HepG2 (cell line): ENCODE data around the gene TMEM232. TPM values are rescaled to one million over a fixed set of nuclear protein-coding genes. Genes with fewer than 3 reads are reported as not detected.

Experiments
- ATAC-seq: fragments of 200-7000 bp; cut with Tn5 transposase; 3 replicates; pipeline ENCODE4 v1.9.1; 2020; ENCODE audit warnings: mild to moderate bottlenecking, moderate library complexity
- BruUV-seq: library from RNA; stranded (reverse); fragments of 400-500 nt; replicated peaks from 2 replicates; lab custom pipeline; 2021; lab: Mats Ljungman, UMichigan
- CTCF ChIA-PET: fragments of 300-600 bp; formaldehyde crosslinking; extraction: SDS; loops from one replicate; lab custom pipeline; 2021; ENCODE audit warnings: low total read pairs, inconsistent platforms, low intra/inter-chr PET ratio; lab: Yijun Ruan, JAX
- POLR2A ChIA-PET: fragments of 350-600 bp; sonication (Branson Sonifier 250); formaldehyde crosslinking; loops from one replicate; lab custom pipeline; 2020; ENCODE audit warnings: antibody characterized with exemption, inconsistent platforms; lab: Yijun Ruan, JAX
- DNase-seq: peaks from one replicate; pipeline ENCODE4 v3.0.0-alpha.2; 2015; ENCODE audit warnings: low spot score
- FAIRE-seq: peaks from 3 replicates; lab custom pipeline; 2011; peaks lifted over from hg19 to GRCh38; lab: Jason Lieb, UNC
- H2AFZ ChIP-seq: one replicate; pipeline ENCODE4 v1.6.1; 2011; ENCODE audit warnings: low read length, inconsistent platforms
- H3K27ac ChIP-seq: fragments of 300-600 bp; 3 replicates; pipeline ENCODE4 v1.8.0; 2011; ENCODE audit warnings: mixed run types, mild to moderate bottlenecking, mixed read lengths, low read length, inconsistent platforms; ENCODE audit not compliant: insufficient read depth; ENCODE audit errors: extremely low read length
- H3K27me3 ChIP-seq, 2 experiments: fragments of 200-600 bp in 1 of 2; 2 replicates in 1 of 2; 3 replicates in 1 of 2; pipeline versions ENCODE4 v1.6.0 to v1.8.0; 2011; ENCODE audit warnings: low read length in 2 of 2, mild to moderate bottlenecking in 2 of 2, moderate library complexity in 2 of 2, inconsistent platforms in 1 of 2; ENCODE audit not compliant: insufficient read depth in 2 of 2, control insufficient read depth in 1 of 2
- H3K36me3 ChIP-seq, 2 experiments: fragments of 200-600 bp in 1 of 2; replicated peaks in 1 of 2; 2 replicates in 1 of 2; 3 replicates in 1 of 2; pipeline versions ENCODE4 v1.5.1 to v1.8.0; 2011; ENCODE audit warnings: low read length in 2 of 2, inconsistent platforms in 1 of 2; ENCODE audit not compliant: insufficient read depth in 2 of 2, control insufficient read depth in 1 of 2
- H3K4me1 ChIP-seq: 2 replicates; pipeline ENCODE4 v1.5.1; 2012; ENCODE audit warnings: low read length, inconsistent platforms; ENCODE audit not compliant: insufficient read depth
- H3K4me2 ChIP-seq: 2 replicates; pipeline ENCODE4 v1.6.0; 2011; ENCODE audit warnings: low read depth, low read length, inconsistent platforms
- H3K4me3 ChIP-seq, 3 experiments: fragments of 200-600 bp in 1 of 3; sonication (generic), shearing (Covaris generic) in 1 of 3; replicated peaks in 1 of 3; 2 replicates each; pipeline ENCODE4 v1.5.1; 2011 to 2016; ENCODE audit warnings: low read length in 3 of 3, inconsistent platforms in 2 of 3, low read depth in 2 of 3, mild to moderate bottlenecking in 2 of 3, control low read depth in 1 of 3, mixed read lengths in 1 of 3; ENCODE audit not compliant: insufficient read depth in 1 of 3
- H3K79me2 ChIP-seq: one replicate; pipeline ENCODE4 v1.6.1; 2011; ENCODE audit warnings: low read length, inconsistent platforms; ENCODE audit not compliant: insufficient read depth
- H3K9ac ChIP-seq: 2 replicates; pipeline ENCODE4 v1.6.0; 2011; ENCODE audit warnings: mild to moderate bottlenecking, low read depth, low read length, inconsistent platforms; ENCODE audit not compliant: insufficient read depth
- H3K9me3 ChIP-seq: 2 replicates; pipeline ENCODE4 v1.5.1; 2012; ENCODE audit warnings: mild to moderate bottlenecking, low read length
- H4K20me1 ChIP-seq: 2 replicates; pipeline ENCODE4 v1.6.0; 2011; ENCODE audit warnings: inconsistent platforms, mild to moderate bottlenecking, low read length, moderate library complexity; ENCODE audit not compliant: insufficient read depth
- AKAP8 ChIP-seq: sonication (generic); formaldehyde crosslinking; IDR thresholded peaks from 2 replicates; pipeline ENCODE4 v1.5.1; 2020; ENCODE audit warnings: mild to moderate bottlenecking, missing genetic modification reagents
- BCLAF1 ChIP-seq: fragments of 450-650 bp; IDR thresholded peaks from 2 replicates; pipeline ENCODE4 v1.6.1; 2017; ENCODE audit warnings: mild to moderate bottlenecking
- CHD4 ChIP-seq: fragments of 200-600 bp; sonication (generic); IDR thresholded peaks from 2 replicates; pipeline ENCODE4 v1.7.0; 2017; ENCODE audit warnings: mild to moderate bottlenecking, low read length, borderline replicate concordance
- DPF2 ChIP-seq: sonication (generic); formaldehyde crosslinking; IDR thresholded peaks from 2 replicates; pipeline ENCODE4 v1.4.0; 2020; ENCODE audit warnings: mild to moderate bottlenecking, low read depth, missing genetic modification reagents, borderline replicate concordance
- EEA1 ChIP-seq: sonication (generic); formaldehyde crosslinking; IDR thresholded peaks from 2 replicates; pipeline ENCODE4 v1.5.1; 2020; ENCODE audit warnings: mild to moderate bottlenecking, missing genetic modification reagents, borderline replicate concordance
- ESRRA ChIP-seq: sonication (generic); formaldehyde crosslinking; IDR thresholded peaks from 2 replicates; pipeline ENCODE4 v1.5.1; 2020; ENCODE audit warnings: mild to moderate bottlenecking, low read depth, missing genetic modification reagents
- HNF1B ChIP-seq: sonication (generic); formaldehyde crosslinking; IDR thresholded peaks from 2 replicates; pipeline ENCODE4 v1.5.1; 2020; ENCODE audit warnings: mild to moderate bottlenecking, moderate library complexity, missing genetic modification reagents
- HNRNPH1 ChIP-seq: fragments of 200-400 bp; formaldehyde crosslinking; optimal IDR thresholded peaks from 2 replicates; pipeline ENCODE3; 2017; ENCODE audit warnings: mild to moderate bottlenecking, low read depth, low read length
- KAT2B ChIP-seq: fragments of 150-350 bp; IDR thresholded peaks from 2 replicates; pipeline ENCODE4 v1.6.1; 2014; ENCODE audit warnings: low read depth, low read length, borderline replicate concordance
- KDM4B ChIP-seq: sonication (generic); formaldehyde crosslinking; IDR thresholded peaks from 2 replicates; pipeline ENCODE4 v1.4.0; 2020; ENCODE audit warnings: missing genetic modification reagents
- KMT2B ChIP-seq: IDR thresholded peaks from 2 replicates; pipeline ENCODE4 v1.6.1; 2016; ENCODE audit warnings: missing genetic modification reagents, missing compliant biosample characterization
- RORA ChIP-seq: sonication (generic); formaldehyde crosslinking; IDR thresholded peaks from 2 replicates; pipeline ENCODE4 v1.5.0; 2020; ENCODE audit warnings: mild to moderate bottlenecking, missing genetic modification reagents, moderate library complexity
- ZFP41 ChIP-seq: sonication (generic); formaldehyde crosslinking; IDR thresholded peaks from 2 replicates; pipeline ENCODE4 v1.4.0; 2020; ENCODE audit warnings: mild to moderate bottlenecking, missing genetic modification reagents, borderline replicate concordance
- ZNF282 ChIP-seq: fragments of 450-650 bp; IDR thresholded peaks from 2 replicates; pipeline ENCODE4 v1.6.1; 2018; ENCODE audit not compliant: partially characterized antibody
- ZSCAN20 ChIP-seq: sonication (generic); formaldehyde crosslinking; IDR thresholded peaks from 2 replicates; pipeline ENCODE4 v1.4.0; 2020; ENCODE audit warnings: missing genetic modification reagents, mild to moderate bottlenecking, borderline replicate concordance
- in situ Hi-C: cut with HindIII; loops from 2 replicates; pipeline ENCODE4 v1.10.0; 2017; ENCODE audit warnings: low pct_unique_long_range_greater_than_20kb; ENCODE audit not compliant: extremely low pct_ligation_motif_present
- intact Hi-C: fragments of 100-400 bp; cut with micrococcal nuclease; formaldehyde crosslinking; loops from one replicate; pipeline ENCODE4 v1.10.0; 2022; ENCODE audit not compliant: unreplicated experiment
- polyA plus RNA-seq, 8 experiments: library from polyadenylated mRNA; depleted of rRNA in 3 of 8; stranded (reverse) in 7 of 8; unstranded in 1 of 8; fragments of >200 nt; fragmentation: Illumina TruSeq in 4 of 8; extraction: Trizol in 4 of 8; gene quantifications; 2 replicates each; pipeline versions ENCODE4 v1.2.1 to v1.2.3, GENCODE V29; 2011 to 2016; ENCODE audit warnings: low read depth in 4 of 8, missing spikeins in 1 of 8, mixed read lengths in 1 of 8; ENCODE audit not compliant: insufficient read depth in 1 of 8
- total RNA-seq, 5 experiments: library from RNA; depleted of rRNA; stranded (reverse); fragments of >200 nt; fragmentation: Illumina TruSeq; extraction: Trizol; gene quantifications; 2 replicates each; pipeline ENCODE4 v1.2.3, GENCODE V29; 2016; ENCODE audit warnings: low read depth in 1 of 5

Gene TMEM232
- total and polyA plus RNA-seq, 2 of the 13 experiments (the other 11 are each of a cell fraction or from before 2014, with no cell fraction given): 0.29 to 0.71 TPM

- ChIA-PET CTCF (no interaction called here), POLR2A (no interaction called here)
- ATAC-seq: no peak
- Histone ChIP-seq H3K79me2 (no peaks in the 10 kb centered on the region), H3K27ac (no peak overlapping the region), H3K27me3 (no peaks in the 10 kb centered on the region), H3K4me2 (no peak overlapping the region), H4K20me1 (no peaks in the 10 kb centered on the region), H3K36me3 (no peaks in the 10 kb centered on the region), H3K9ac (no peak overlapping the region), H2AFZ (no peak overlapping the region), H3K4me1 (no peaks in the 10 kb centered on the region), H3K9me3 (no peaks in the 10 kb centered on the region), H3K4me3 (no peak overlapping the region)
- in situ Hi-C loops (no loop called here), intact Hi-C loops (no loop called here)
- no peak for DNase-seq
- FAIRE-seq: no peak
- no TSS peak for BruUV-seq
- TF ChIP-seq KAT2B: no peak
- TF ChIP-seq ZSCAN20 (CRISPR knock-in tag): no peak
- no peak for TF ChIP-seq CHD4
- TF ChIP-seq ESRRA: no peak
- no peak for TF ChIP-seq BCLAF1
- no peak for TF ChIP-seq HNF1B (CRISPR knock-in tag)
- no peak for TF ChIP-seq ZFP41
- no peak for TF ChIP-seq EEA1
- no peak for TF ChIP-seq DPF2 (CRISPR knock-in tag)
- no peak for TF ChIP-seq HNRNPH1
- TF ChIP-seq ZNF282: no peak
- TF ChIP-seq RORA (CRISPR knock-in tag): no peak
- no peak for TF ChIP-seq AKAP8 (CRISPR knock-in tag)
- no peak for TF ChIP-seq KDM4B (CRISPR knock-in tag)
- TF ChIP-seq KMT2B: no peak
Measured at GRCh38 chr5:110492446-110492845, 234.0 kb downstream of the TMEM232 start.
